HepG2 (cell line): ENCODE results near the gene PDSS2. TPM values are rescaled to one million over a fixed set of nuclear protein-coding genes. Genes with fewer than 3 reads are reported as not detected.

Source experiments
- ATAC-seq: fragments of 200-7000 bp; cut with Tn5 transposase; 3 replicates; pipeline ENCODE4 v1.9.1; 2020; ENCODE audit warnings: mild to moderate bottlenecking, moderate library complexity
- BruUV-seq: library from RNA; stranded (reverse); fragments of 400-500 nt; replicated peaks from 2 replicates; lab custom pipeline; 2021; lab: Mats Ljungman, UMichigan
- CTCF ChIA-PET: fragments of 300-600 bp; formaldehyde crosslinking; extraction: SDS; loops from one replicate; lab custom pipeline; 2021; ENCODE audit warnings: low total read pairs, inconsistent platforms, low intra/inter-chr PET ratio; lab: Yijun Ruan, JAX
- POLR2A ChIA-PET: fragments of 350-600 bp; sonication (Branson Sonifier 250); formaldehyde crosslinking; loops from one replicate; lab custom pipeline; 2020; ENCODE audit warnings: antibody characterized with exemption, inconsistent platforms; lab: Yijun Ruan, JAX
- DNase-seq: peaks from one replicate; pipeline ENCODE4 v3.0.0-alpha.2; 2015; ENCODE audit warnings: low spot score
- FAIRE-seq: peaks from 3 replicates; lab custom pipeline; 2011; peaks lifted over from hg19 to GRCh38; lab: Jason Lieb, UNC
- H2AFZ ChIP-seq: one replicate; pipeline ENCODE4 v1.6.1; 2011; ENCODE audit warnings: low read length, inconsistent platforms
- H3K27ac ChIP-seq: fragments of 300-600 bp; 3 replicates; pipeline ENCODE4 v1.8.0; 2011; ENCODE audit warnings: mixed run types, mild to moderate bottlenecking, mixed read lengths, low read length, inconsistent platforms; ENCODE audit not compliant: insufficient read depth; ENCODE audit errors: extremely low read length
- H3K27me3 ChIP-seq, 2 experiments: fragments of 200-600 bp in 1 of 2; 2 replicates in 1 of 2; 3 replicates in 1 of 2; pipeline versions ENCODE4 v1.6.0 to v1.8.0; 2011; ENCODE audit warnings: low read length in 2 of 2, mild to moderate bottlenecking in 2 of 2, moderate library complexity in 2 of 2, inconsistent platforms in 1 of 2; ENCODE audit not compliant: insufficient read depth in 2 of 2, control insufficient read depth in 1 of 2
- H3K36me3 ChIP-seq, 2 experiments: fragments of 200-600 bp in 1 of 2; replicated peaks in 1 of 2; 2 replicates in 1 of 2; 3 replicates in 1 of 2; pipeline versions ENCODE4 v1.5.1 to v1.8.0; 2011; ENCODE audit warnings: low read length in 2 of 2, inconsistent platforms in 1 of 2; ENCODE audit not compliant: insufficient read depth in 2 of 2, control insufficient read depth in 1 of 2
- H3K4me1 ChIP-seq: 2 replicates; pipeline ENCODE4 v1.5.1; 2012; ENCODE audit warnings: low read length, inconsistent platforms; ENCODE audit not compliant: insufficient read depth
- H3K4me2 ChIP-seq: 2 replicates; pipeline ENCODE4 v1.6.0; 2011; ENCODE audit warnings: low read depth, low read length, inconsistent platforms
- H3K4me3 ChIP-seq, 3 experiments: fragments of 200-600 bp in 1 of 3; sonication (generic), shearing (Covaris generic) in 1 of 3; replicated peaks in 1 of 3; 2 replicates each; pipeline ENCODE4 v1.5.1; 2011 to 2016; ENCODE audit warnings: low read length in 3 of 3, inconsistent platforms in 2 of 3, low read depth in 2 of 3, mild to moderate bottlenecking in 2 of 3, control low read depth in 1 of 3, mixed read lengths in 1 of 3; ENCODE audit not compliant: insufficient read depth in 1 of 3
- H3K79me2 ChIP-seq: one replicate; pipeline ENCODE4 v1.6.1; 2011; ENCODE audit warnings: low read length, inconsistent platforms; ENCODE audit not compliant: insufficient read depth
- H3K9ac ChIP-seq: 2 replicates; pipeline ENCODE4 v1.6.0; 2011; ENCODE audit warnings: mild to moderate bottlenecking, low read depth, low read length, inconsistent platforms; ENCODE audit not compliant: insufficient read depth
- H3K9me3 ChIP-seq: 2 replicates; pipeline ENCODE4 v1.5.1; 2012; ENCODE audit warnings: mild to moderate bottlenecking, low read length
- H4K20me1 ChIP-seq: 2 replicates; pipeline ENCODE4 v1.6.0; 2011; ENCODE audit warnings: inconsistent platforms, mild to moderate bottlenecking, low read length, moderate library complexity; ENCODE audit not compliant: insufficient read depth
- FOXC1 ChIP-seq: sonication (generic); formaldehyde crosslinking; IDR thresholded peaks from 2 replicates; pipeline ENCODE4 v1.8.0; 2022; ENCODE audit warnings: mild to moderate bottlenecking, missing genetic modification reagents, borderline replicate concordance
- MEIS2 ChIP-seq: sonication (generic); formaldehyde crosslinking; IDR thresholded peaks from 2 replicates; pipeline ENCODE4 v1.9.0; 2021; ENCODE audit warnings: mild to moderate bottlenecking, missing genetic modification reagents
- MYC ChIP-seq: sonication (generic); formaldehyde crosslinking; IDR thresholded peaks from 2 replicates; pipeline ENCODE4 v1.9.0; 2021; ENCODE audit warnings: missing genetic modification reagents, borderline replicate concordance
- SOX13 ChIP-seq, 3 experiments: fragments of 450-650 bp in 1 of 3; sonication (generic) in 1 of 3; formaldehyde crosslinking in 1 of 3; IDR thresholded peaks in 2 of 3; conservative IDR thresholded peaks in 1 of 3; 2 replicates each; pipeline versions ENCODE4 v1.5.0 to v1.6.1; 2016 to 2020; ENCODE audit warnings: antibody characterized with exemption in 1 of 3, mild to moderate bottlenecking in 1 of 3, missing compliant biosample characterization in 1 of 3, missing genetic modification reagents in 1 of 3, moderate library complexity in 1 of 3
- TP53 ChIP-seq: sonication (generic); formaldehyde crosslinking; conservative IDR thresholded peaks from 2 replicates; pipeline ENCODE4 v1.4.0; 2020; ENCODE audit warnings: missing genetic modification reagents
- WIZ ChIP-seq: sonication (generic); formaldehyde crosslinking; IDR thresholded peaks from 2 replicates; pipeline ENCODE4 v1.5.1; 2020; ENCODE audit warnings: mild to moderate bottlenecking, missing genetic modification reagents
- ZC3H13 ChIP-seq: sonication (generic); formaldehyde crosslinking; IDR thresholded peaks from 2 replicates; pipeline ENCODE4 v1.8.1; 2023; ENCODE audit warnings: mild to moderate bottlenecking, missing genetic modification reagents, moderate library complexity
- ZNF430 ChIP-seq: sonication (generic); formaldehyde crosslinking; IDR thresholded peaks from 2 replicates; pipeline ENCODE4 v1.9.0; 2021; ENCODE audit warnings: mild to moderate bottlenecking, missing genetic modification reagents
- WGBS: methylation state at CpG from one replicate; pipeline ENCODE4 v1.1.6; 2017; ENCODE audit warnings: low lambda C conversion rate; 5-methylcytosine and 5-hydroxymethylcytosine counted together
- in situ Hi-C: cut with HindIII; loops from 2 replicates; pipeline ENCODE4 v1.10.0; 2017; ENCODE audit warnings: low pct_unique_long_range_greater_than_20kb; ENCODE audit not compliant: extremely low pct_ligation_motif_present
- intact Hi-C: fragments of 100-400 bp; cut with micrococcal nuclease; formaldehyde crosslinking; loops from one replicate; pipeline ENCODE4 v1.10.0; 2022; ENCODE audit not compliant: unreplicated experiment
- polyA plus RNA-seq, 8 experiments: library from polyadenylated mRNA; depleted of rRNA in 3 of 8; stranded (reverse) in 7 of 8; unstranded in 1 of 8; fragments of >200 nt; fragmentation: Illumina TruSeq in 4 of 8; extraction: Trizol in 4 of 8; gene quantifications; 2 replicates each; pipeline versions ENCODE4 v1.2.1 to v1.2.3, GENCODE V29; 2011 to 2016; ENCODE audit warnings: low read depth in 4 of 8, missing spikeins in 1 of 8, mixed read lengths in 1 of 8; ENCODE audit not compliant: insufficient read depth in 1 of 8
- total RNA-seq, 5 experiments: library from RNA; depleted of rRNA; stranded (reverse); fragments of >200 nt; fragmentation: Illumina TruSeq; extraction: Trizol; gene quantifications; 2 replicates each; pipeline ENCODE4 v1.2.3, GENCODE V29; 2016; ENCODE audit warnings: low read depth in 1 of 5
- TF ChIP-seq, protein P1 (sequence below): sonication (generic); formaldehyde crosslinking; IDR thresholded peaks from 2 replicates; pipeline ENCODE4 v1.4.0; 2020; ENCODE audit warnings: missing genetic modification reagents
- TF ChIP-seq, protein P2 (sequence below): sonication (generic); IDR thresholded peaks from 2 replicates; pipeline ENCODE4 v1.6.1; 2016; ENCODE audit warnings: low read depth, borderline replicate concordance

The PDSS2 gene
- total and polyA plus RNA-seq, 2 of the 13 experiments (the other 11 are each of a cell fraction or from before 2014, with no cell fraction given) = 16.2 to 17.0 TPM

DNA sequence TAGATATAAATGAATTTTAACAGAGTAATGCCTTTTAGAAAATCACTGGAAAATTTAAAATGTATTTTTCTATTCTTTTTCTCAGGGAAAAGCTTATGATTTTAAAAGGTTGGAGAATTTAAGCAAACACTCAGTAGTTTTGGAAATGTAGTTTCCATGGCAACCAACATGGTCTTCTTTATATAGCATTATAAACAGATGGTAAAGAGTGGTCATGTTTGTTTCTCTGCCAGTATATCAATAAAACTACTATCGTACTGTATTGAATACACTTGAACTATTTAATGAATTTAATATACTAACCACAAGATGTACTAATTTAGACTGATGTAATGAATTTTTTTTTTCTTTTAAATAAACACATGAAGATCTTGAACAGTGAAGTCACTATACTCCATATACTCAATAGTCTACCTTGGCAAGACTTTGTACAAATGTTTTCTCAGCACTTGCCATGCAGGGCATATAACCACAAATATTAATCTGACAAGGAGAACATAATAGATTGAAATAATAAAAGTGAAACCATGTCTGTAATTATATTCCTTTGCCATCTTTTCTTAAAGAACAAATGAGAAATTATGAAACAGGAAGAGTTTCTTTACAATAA lies 105.5 kb downstream of the PDSS2 start:
- H3K4me2 ChIP-seq = no peak overlapping the region
- intact Hi-C loops = no loop called here
- FAIRE-seq = no peak
- TF ChIP-seq TP53 (CRISPR knock-in tag) (no peak), MYC (no peak), ZNF430 (CRISPR knock-in tag) (no peak), MEIS2 (CRISPR knock-in tag) (no peak), SOX13 (IDR thresholded peaks at IDR 0.05) (no peak), SOX13 (CRISPR knock-in tag; conservative IDR thresholded peaks at IDR 0.05 in 1 of 2, IDR thresholded peaks at IDR 0.05 in 1 of 2) (no peak), ZC3H13 (CRISPR knock-in tag) (no peak), WIZ (CRISPR knock-in tag) (no peak), FOXC1 (CRISPR knock-in tag) (no peak)
- TF ChIP-seq, protein P1, sequence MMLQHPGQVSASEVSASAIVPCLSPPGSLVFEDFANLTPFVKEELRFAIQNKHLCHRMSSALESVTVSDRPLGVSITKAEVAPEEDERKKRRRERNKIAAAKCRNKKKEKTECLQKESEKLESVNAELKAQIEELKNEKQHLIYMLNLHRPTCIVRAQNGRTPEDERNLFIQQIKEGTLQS (CRISPR knock-in tag) = no peak
- TF ChIP-seq, protein P2, sequence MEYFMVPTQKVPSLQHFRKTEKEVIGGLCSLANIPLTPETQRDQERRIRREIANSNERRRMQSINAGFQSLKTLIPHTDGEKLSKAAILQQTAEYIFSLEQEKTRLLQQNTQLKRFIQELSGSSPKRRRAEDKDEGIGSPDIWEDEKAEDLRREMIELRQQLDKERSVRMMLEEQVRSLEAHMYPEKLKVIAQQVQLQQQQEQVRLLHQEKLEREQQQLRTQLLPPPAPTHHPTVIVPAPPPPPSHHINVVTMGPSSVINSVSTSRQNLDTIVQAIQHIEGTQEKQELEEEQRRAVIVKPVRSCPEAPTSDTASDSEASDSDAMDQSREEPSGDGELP = no peak
- TF ChIP-seq, all 625 proteins: peak for 0
- no peak overlapping the region for H2AFZ ChIP-seq
- no peak for DNase-seq
- no peaks in the 10 kb centered on the region for H3K79me2 ChIP-seq
- no peak overlapping the region for H3K9ac ChIP-seq
- H3K4me1 ChIP-seq = no peaks in the 10 kb centered on the region
- ATAC-seq = no peak
- H3K9me3 ChIP-seq = no peaks in the 10 kb centered on the region
- POLR2A ChIA-PET = no interaction called here
- CTCF ChIA-PET = no interaction called here
- no peaks in the 10 kb centered on the region for H3K36me3 ChIP-seq
- in situ Hi-C loops = no loop called here
- no peaks in the 10 kb centered on the region for H3K27me3 ChIP-seq
- H3K27ac ChIP-seq = no peak overlapping the region
- WGBS = 95% methylated on average over 1 of the region's 1 CpG
- no peaks in the 10 kb centered on the region for H4K20me1 ChIP-seq
- H3K4me3 ChIP-seq = no peak overlapping the region
- no TSS peak for BruUV-seq
